Muscle layer of duodenum (tissue), 2 donors: ENCODE results near the gene GAGE13.
"Not testable (repeated sequence)": the region's sequence is repeated elsewhere in the genome, so short reads cannot be mapped to it uniquely, and the experiment has no call there.

ENCODE experiments used
- H3K27ac ChIP-seq: one replicate; pipeline ENCODE4 v1.7.0; 2013; ENCODE audit warnings: mild to moderate bottlenecking, low read length
- H3K27me3 ChIP-seq: one replicate; pipeline ENCODE4 v1.7.0; 2013; ENCODE audit warnings: low read depth, mild to moderate bottlenecking, control low read depth, low read length
- H3K36me3 ChIP-seq, 2 donors: one replicate each; pipeline ENCODE4 v1.7.0; 2013; ENCODE audit warnings: low read length in 2 of 2, control low read depth in 1 of 2, mild to moderate bottlenecking in 1 of 2; ENCODE audit not compliant: insufficient read depth in 2 of 2, control insufficient read depth in 1 of 2
- H3K4me1 ChIP-seq, 2 donors: one replicate each; pipeline ENCODE4 v1.7.0; 2013; ENCODE audit warnings: low read length in 2 of 2, mild to moderate bottlenecking in 2 of 2, control low read depth in 1 of 2, moderate library complexity in 1 of 2; ENCODE audit not compliant: insufficient read depth in 2 of 2, control insufficient read depth in 1 of 2
- H3K4me3 ChIP-seq, 2 donors: one replicate each; pipeline ENCODE4 v1.7.0; 2013; ENCODE audit warnings: low read length in 2 of 2, low read depth in 1 of 2, mild to moderate bottlenecking in 1 of 2
- H3K9me3 ChIP-seq, 2 donors: one replicate each; pipeline ENCODE4 v1.7.0; 2013; ENCODE audit warnings: low read length in 2 of 2, control low read depth in 1 of 2, mild to moderate bottlenecking in 1 of 2; ENCODE audit not compliant: control insufficient read depth in 1 of 2
- donor health status: healthy.

GAGE13 gene

GRCh38 chrX:49303346-49303745 is 28.0 kb upstream of the GAGE13 start, which contains the start of gene GAGE10:
Gene GAGE10, plus strand, starts transcription at chrX:49303646. Its CDS starts 1,214 bp downstream, at chrX:49304860.
- Histone ChIP-seq H3K4me3 (no peak within 1 kb of the TSS), H3K9me3 (no peaks in the 10 kb centered on the region), H3K4me1 (no peaks in the 10 kb centered on the region), H3K27ac (no peak within 1 kb of the TSS), H3K36me3 (no peaks in the 10 kb centered on the region), H3K27me3 (no peaks in the 10 kb centered on the region)

GRCh38 chrX:49307775-49308174 is 23.6 kb upstream of the GAGE13 start:
- H3K27ac ChIP-seq, H3K9me3 ChIP-seq, H3K4me1 ChIP-seq, H3K27me3 ChIP-seq, H3K36me3 ChIP-seq, H3K4me3 ChIP-seq: not testable (repeated sequence)

GRCh38 chrX:49308604-49309269 is 22.6 kb upstream of the GAGE13 start:
- Histone ChIP-seq H3K4me3 (peak overlapping the region; percentile 48 to 57), H3K27me3 (no peaks in the 10 kb centered on the region), H3K9me3 (no peaks in the 10 kb centered on the region), H3K27ac (no peak overlapping the region), H3K36me3 (no peaks in the 10 kb centered on the region), H3K4me1 (peaks cover 0 to 7% of the 10 kb centered on the region in 2 donors)

GRCh38 chrX:49309401-49309981 is 21.9 kb upstream of the GAGE13 start:
- no peaks in the 10 kb centered on the region for H3K36me3 ChIP-seq
- peak overlapping the region; percentile 48 to 57 for H3K4me3 ChIP-seq
- no peaks in the 10 kb centered on the region for H3K27me3 ChIP-seq

GRCh38 chrX:49310371-49310770 is 21.0 kb upstream of the GAGE13 start:
- Histone ChIP-seq H3K9me3 (no peaks in the 10 kb centered on the region), H3K4me3 (no peak overlapping the region), H3K4me1 (peaks cover 0 to 7% of the 10 kb centered on the region in 2 donors), H3K36me3 (no peaks in the 10 kb centered on the region), H3K27me3 (no peaks in the 10 kb centered on the region), H3K27ac (no peak overlapping the region)

More at GRCh38 chrX:49309401-49309981, 21.9 kb upstream of the GAGE13 start:
- H3K27ac ChIP-seq, result peak overlapping the region; percentile 45
- no peaks in the 10 kb centered on the region for H3K9me3 ChIP-seq
- H3K4me1 ChIP-seq, result peaks cover 0 to 7% of the 10 kb centered on the region in 2 donors

- Histone ChIP-seq H3K4me1 (peaks cover 0 to 7% of the 10 kb centered on the region in 2 donors), H3K27ac (no peak overlapping the region), H3K36me3 (no peaks in the 10 kb centered on the region), H3K27me3 (no peaks in the 10 kb centered on the region), H3K4me3 (no peak overlapping the region), H3K9me3 (no peaks in the 10 kb centered on the region)
These were observed 19.2 kb upstream of the GAGE13 start for GRCh38 chrX:49312176-49312575.

- Histone ChIP-seq H3K27me3 (no peaks in the 10 kb centered on the region), H3K4me3 (no peak overlapping the region), H3K4me1 (no peaks in the 10 kb centered on the region), H3K36me3 (no peaks in the 10 kb centered on the region), H3K9me3 (no peaks in the 10 kb centered on the region), H3K27ac (no peak overlapping the region)
These were observed 15.3 kb upstream of the GAGE13 start for GRCh38 chrX:49316085-49316484.

- H3K4me3 ChIP-seq, H3K27ac ChIP-seq, H3K36me3 ChIP-seq, H3K9me3 ChIP-seq, H3K27me3 ChIP-seq, H3K4me1 ChIP-seq: not testable (repeated sequence)
These were observed 9.6 kb upstream of the GAGE13 start, which contains the start of gene GAGE12J for GRCh38 chrX:49321737-49322136. Gene GAGE12J, plus strand, starts transcription at chrX:49322037. Its CDS starts 1,157 bp downstream, at chrX:49323194.

GRCh38 chrX:49322266-49322665 is 9.1 kb upstream of the GAGE13 start:
- H3K27me3 ChIP-seq, H3K9me3 ChIP-seq, H3K4me3 ChIP-seq, H3K36me3 ChIP-seq, H3K4me1 ChIP-seq, H3K27ac ChIP-seq: not testable (repeated sequence)

- H3K4me3 ChIP-seq, H3K27me3 ChIP-seq, H3K36me3 ChIP-seq, H3K4me1 ChIP-seq, H3K9me3 ChIP-seq, H3K27ac ChIP-seq: not testable (repeated sequence)
These were observed 7.6 kb upstream of the GAGE13 start for GRCh38 chrX:49323735-49324134.

- H3K36me3 ChIP-seq, result not testable (repeated sequence)
These were observed 961 bp upstream of the GAGE13 start for GRCh38 chrX:49330421-49330820.

GRCh38 chrX:49331841-49332240 is 459 bp downstream of the GAGE13 start:
- H3K9me3 ChIP-seq, H3K4me3 ChIP-seq, H3K4me1 ChIP-seq, H3K27ac ChIP-seq, H3K27me3 ChIP-seq, H3K36me3 ChIP-seq: not testable (repeated sequence)

More at GRCh38 chrX:49330421-49330820, 961 bp upstream of the GAGE13 start:
- not testable (repeated sequence) for H3K27ac ChIP-seq, H3K4me3 ChIP-seq, H3K4me1 ChIP-seq, H3K27me3 ChIP-seq, H3K9me3 ChIP-seq
